Stimulated activated CD4-positive, alpha-beta T cell treated with anti-CD3 and anti-CD28 coated beads, TNF-alpha, amount 100 ng/mL, for 24 hours (primary cell): ENCODE measurements around the gene S100A7A.
"Not testable (repeated sequence)": the region's sequence is repeated elsewhere in the genome, so short reads cannot be mapped to it uniquely, and the experiment has no call there.

Experiments
- DNase-seq, 3 experiments: peaks; one replicate each; pipeline ENCODE4 v3.0.0-alpha.2; 2020; ENCODE audit warnings: low read depth in 3 of 3

S100A7A gene

GRCh38 chr1:153422450-153423068 lies 6.2 kb downstream of the S100A7A start:
- DNase-seq = peak; percentile 28 to 66 (median 29)

- DNase-seq = no peak
Observed at GRCh38 chr1:153426809-153427208, 10.5 kb downstream of the S100A7A start.

- no peak for DNase-seq
Observed at GRCh38 chr1:153428073-153428638, 11.8 kb downstream of the S100A7A start.

GRCh38 chr1:153428791-153429190 lies 12.5 kb downstream of the S100A7A start:
- DNase-seq = no peak

GRCh38 chr1:153429266-153430165 lies 13.2 kb downstream of the S100A7A start:
- no peak for DNase-seq

GRCh38 chr1:153430166-153430553 lies 13.8 kb downstream of the S100A7A start:
- DNase-seq = no peak

- no peak for DNase-seq
Observed at GRCh38 chr1:153430561-153430960, 14.2 kb downstream of the S100A7A start.

GRCh38 chr1:153431002-153431401 lies 14.7 kb downstream of the S100A7A start:
- DNase-seq = no peak

GRCh38 chr1:153431427-153431826 lies 15.1 kb downstream of the S100A7A start:
- DNase-seq = no peak

GRCh38 chr1:153431928-153432327 lies 15.6 kb downstream of the S100A7A start:
- DNase-seq = no peak

- DNase-seq = no peak
Observed at GRCh38 chr1:153432874-153433681, 16.8 kb downstream of the S100A7A start.

- DNase-seq = no peak
Observed at GRCh38 chr1:153434746-153435455, 18.6 kb downstream of the S100A7A start.

GRCh38 chr1:153437236-153437635 lies 20.9 kb downstream of the S100A7A start:
- no peak for DNase-seq

- DNase-seq = no peak
Observed at GRCh38 chr1:153438599-153438998, 22.3 kb downstream of the S100A7A start.

GRCh38 chr1:153439273-153439672 lies 23.0 kb downstream of the S100A7A start:
- DNase-seq = no peak

- DNase-seq = no peak
Observed at GRCh38 chr1:153441238-153441755, 25.0 kb downstream of the S100A7A start.

GRCh38 chr1:153443486-153443885 lies 27.2 kb downstream of the S100A7A start:
- DNase-seq = no peak

GRCh38 chr1:153444078-153444477 lies 27.8 kb downstream of the S100A7A start:
- DNase-seq = no peak

- no peak for DNase-seq
Observed at GRCh38 chr1:153447498-153448170, 31.3 kb downstream of the S100A7A start.

GRCh38 chr1:153448851-153449250 lies 32.5 kb downstream of the S100A7A start:
- DNase-seq = not testable (repeated sequence)
